GM12872 (cell line): Measurements from ENCODE around the gene USP34.

Source experiments
- TF ChIP-seq, protein P1 (sequence below): IDR thresholded peaks from 3 replicates; pipeline ENCODE4 v1.5.1; 2011; ENCODE audit warnings: low read depth, mild to moderate bottlenecking, low read length, moderate library complexity; ENCODE audit not compliant: insufficient read depth

The USP34 gene

DNA sequence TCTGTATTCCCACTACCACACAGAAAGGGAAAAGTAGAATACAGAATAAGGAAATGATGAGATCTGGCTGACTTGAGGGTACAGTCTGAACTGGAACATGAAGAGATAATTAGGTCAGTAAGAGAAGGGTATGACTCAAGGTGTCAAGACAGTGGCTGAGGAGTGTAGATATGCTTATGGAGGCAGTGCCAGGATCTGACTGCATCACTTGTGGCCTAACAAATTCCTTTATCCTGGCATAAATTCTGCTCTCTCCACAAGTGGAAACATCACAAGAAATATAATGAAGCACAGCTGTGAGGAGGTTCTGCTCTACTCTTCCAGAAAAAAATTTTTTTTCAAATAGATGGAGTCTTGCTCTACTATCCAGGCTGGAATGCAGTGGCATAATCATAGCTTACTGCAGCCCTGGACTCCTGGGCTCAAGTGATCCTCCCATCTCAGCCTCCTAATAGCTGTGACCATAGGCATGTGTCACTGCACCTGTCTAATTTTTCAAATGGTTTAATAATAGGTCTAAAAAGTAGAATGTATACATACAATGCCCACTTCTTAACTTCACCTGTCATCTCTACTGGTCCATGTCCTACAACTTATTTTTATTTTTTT is 223.6 kb downstream of the USP34 start:
- TF ChIP-seq, protein P1, sequence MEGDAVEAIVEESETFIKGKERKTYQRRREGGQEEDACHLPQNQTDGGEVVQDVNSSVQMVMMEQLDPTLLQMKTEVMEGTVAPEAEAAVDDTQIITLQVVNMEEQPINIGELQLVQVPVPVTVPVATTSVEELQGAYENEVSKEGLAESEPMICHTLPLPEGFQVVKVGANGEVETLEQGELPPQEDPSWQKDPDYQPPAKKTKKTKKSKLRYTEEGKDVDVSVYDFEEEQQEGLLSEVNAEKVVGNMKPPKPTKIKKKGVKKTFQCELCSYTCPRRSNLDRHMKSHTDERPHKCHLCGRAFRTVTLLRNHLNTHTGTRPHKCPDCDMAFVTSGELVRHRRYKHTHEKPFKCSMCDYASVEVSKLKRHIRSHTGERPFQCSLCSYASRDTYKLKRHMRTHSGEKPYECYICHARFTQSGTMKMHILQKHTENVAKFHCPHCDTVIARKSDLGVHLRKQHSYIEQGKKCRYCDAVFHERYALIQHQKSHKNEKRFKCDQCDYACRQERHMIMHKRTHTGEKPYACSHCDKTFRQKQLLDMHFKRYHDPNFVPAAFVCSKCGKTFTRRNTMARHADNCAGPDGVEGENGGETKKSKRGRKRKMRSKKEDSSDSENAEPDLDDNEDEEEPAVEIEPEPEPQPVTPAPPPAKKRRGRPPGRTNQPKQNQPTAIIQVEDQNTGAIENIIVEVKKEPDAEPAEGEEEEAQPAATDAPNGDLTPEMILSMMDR, result no peak

DNA sequence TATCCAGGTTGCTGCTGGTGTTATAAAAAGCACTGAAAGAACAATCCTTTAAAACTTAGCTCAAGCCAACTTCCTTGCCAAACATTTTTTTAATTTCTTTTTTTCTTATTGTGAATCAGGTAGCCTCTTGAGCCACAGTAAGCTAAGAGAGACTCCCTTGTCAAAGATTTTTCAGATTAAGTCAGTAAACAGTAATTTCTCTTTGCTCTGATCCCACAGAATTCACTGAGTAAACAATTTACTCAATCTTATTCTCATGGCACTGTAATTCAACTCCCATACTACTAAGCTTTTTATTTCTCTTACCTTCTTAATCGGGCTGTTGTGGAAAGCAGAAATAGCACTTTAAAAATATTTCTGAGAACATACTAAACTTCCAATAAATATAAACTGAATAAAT is 226.2 kb downstream of the USP34 start:
- TF ChIP-seq, protein P1, result no peak

DNA sequence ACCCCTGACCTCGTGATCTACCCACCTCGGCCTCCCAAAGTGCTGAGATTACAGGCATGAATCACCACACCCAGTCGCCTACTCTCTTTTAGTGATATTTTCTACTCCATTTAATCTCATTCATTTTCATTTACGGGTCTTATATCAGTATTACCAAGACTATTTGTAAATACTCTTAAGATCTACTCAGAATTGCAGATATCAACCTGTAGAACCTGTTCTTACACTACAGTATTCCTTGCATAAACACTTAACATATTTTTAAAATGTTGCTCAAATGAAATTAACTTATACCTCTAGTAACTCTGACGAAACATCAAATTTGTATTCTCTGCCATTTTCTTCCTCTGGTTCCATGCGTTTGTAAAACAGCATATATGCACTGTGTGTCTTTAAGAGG is 229.6 kb downstream of the USP34 start:
- TF ChIP-seq, protein P1, result no peak

DNA sequence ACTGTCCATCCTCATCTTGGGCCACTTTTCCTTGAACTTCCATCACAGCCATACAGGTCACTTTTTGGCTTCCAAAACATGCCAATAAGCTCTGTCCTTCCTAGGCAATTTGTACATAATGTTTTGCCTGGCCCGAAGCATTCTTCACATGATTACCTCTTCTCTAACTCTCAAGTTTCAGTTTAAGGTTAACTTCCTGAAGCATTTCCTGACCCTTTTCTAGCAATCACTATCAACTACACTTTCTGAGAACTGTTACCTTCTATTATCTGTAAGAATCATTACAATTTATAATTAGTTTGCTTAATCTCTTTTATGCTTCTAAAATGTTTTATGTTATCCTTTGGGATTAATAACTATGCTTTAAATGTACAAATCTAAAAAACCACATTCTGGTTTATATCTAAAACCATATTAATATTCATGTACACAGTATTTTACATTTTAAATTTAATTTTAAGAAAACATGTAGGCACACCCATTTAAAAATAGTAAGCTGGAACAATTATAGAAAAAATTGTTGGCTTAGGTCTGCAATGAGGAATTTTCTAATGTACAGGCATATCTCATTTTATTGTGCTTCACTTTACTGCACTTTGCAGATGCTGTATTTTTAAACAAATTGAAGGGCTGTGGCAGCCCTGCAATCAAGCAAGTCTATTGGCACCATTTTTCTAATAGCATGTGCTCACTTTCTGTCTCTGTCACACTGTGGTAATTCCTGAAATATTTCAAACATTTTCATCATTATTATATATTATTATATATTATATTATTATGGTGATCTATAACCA is 232.5 kb downstream of the USP34 start:
- TF ChIP-seq, protein P1, result no peak

DNA sequence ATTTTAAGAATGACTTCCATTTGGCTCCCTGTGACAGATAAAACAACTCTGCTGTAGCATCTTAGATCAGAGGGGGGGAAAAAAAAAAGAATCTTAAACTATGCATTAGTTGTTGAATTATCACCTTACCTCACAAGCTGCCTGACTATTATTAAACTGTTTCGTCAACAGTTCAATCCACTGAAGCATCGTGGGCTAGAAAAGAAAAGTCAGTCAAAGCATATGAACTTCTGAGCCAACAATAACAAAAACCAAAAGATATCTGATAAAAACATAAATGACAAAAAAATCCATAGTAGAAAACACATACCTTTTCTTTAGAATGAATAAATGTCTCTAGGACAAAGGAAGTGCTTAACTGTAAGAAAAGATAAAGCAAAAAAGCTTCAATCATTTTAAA is 235.2 kb downstream of the USP34 start:
- TF ChIP-seq, protein P1, result no peak

DNA sequence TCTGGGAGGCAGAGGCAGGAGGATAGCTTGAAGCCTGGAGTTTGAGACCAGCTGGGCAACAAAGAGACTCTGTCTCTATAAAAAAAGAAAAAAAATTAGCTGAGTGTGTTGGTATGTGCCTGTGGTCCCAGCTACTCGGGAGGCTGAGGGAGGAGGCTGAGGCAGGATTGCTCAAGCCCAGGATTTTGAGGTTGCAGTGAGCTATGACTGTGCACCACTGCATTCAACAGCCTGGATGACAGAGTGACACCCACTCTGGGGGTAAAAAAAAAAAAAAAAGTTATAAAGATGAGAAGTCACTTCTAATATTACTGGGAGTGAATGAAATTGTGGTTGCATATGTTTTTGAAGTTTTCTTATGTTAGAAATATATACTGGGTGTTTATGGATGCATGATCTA is 237.3 kb downstream of the USP34 start:
- TF ChIP-seq, protein P1, result no peak

DNA sequence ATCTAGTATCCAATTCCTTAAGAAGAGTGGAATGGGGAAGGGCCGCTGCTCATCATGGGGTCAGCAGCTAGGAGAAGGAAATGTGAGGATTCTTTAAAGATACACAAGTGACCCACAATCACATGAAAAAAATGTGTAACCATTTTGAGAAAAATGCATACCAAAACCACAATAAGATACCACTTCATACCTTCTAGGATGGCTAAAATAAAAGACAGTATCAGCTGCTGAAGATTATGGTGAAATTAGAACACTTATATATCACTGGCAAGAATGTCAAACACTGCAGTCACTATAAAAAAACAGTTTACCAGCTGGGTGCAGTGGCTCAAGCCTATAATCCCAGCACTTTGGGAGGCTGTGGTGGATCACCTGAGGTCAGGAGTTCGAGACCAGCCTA is 241.0 kb downstream of the USP34 start:
- TF ChIP-seq, protein P1, result no peak
